HK-2 (cell line): ENCODE measurements around the gene OSBPL8.

Experiments
- DNase-seq: peaks from one replicate; pipeline ENCODE4 v3.0.0-alpha.2; 2018; ENCODE audit not compliant: unreplicated experiment

The OSBPL8 gene

GRCh38 chr12:76559400-76560085, at the start of gene OSBPL8:
OSBPL8 (minus strand) TSS chr12:76559771; CDS start chr12:76487551, 72,220 bp downstream.
- peak; percentile 98 for DNase-seq

GRCh38 chr12:76608070-76608469, 48.5 kb upstream of the OSBPL8 start:
- DNase-seq: no peak

- no peak for DNase-seq
Measured at GRCh38 chr12:76595056-76595455, 35.5 kb upstream of the OSBPL8 start.

- DNase-seq: no peak
Measured at GRCh38 chr12:76591476-76591875, 31.9 kb upstream of the OSBPL8 start.

GRCh38 chr12:76590131-76590530, 30.6 kb upstream of the OSBPL8 start:
- no peak for DNase-seq

GRCh38 chr12:76588881-76589565, 29.5 kb upstream of the OSBPL8 start:
- DNase-seq: no peak

GRCh38 chr12:76587428-76588178, 28.0 kb upstream of the OSBPL8 start:
- no peak for DNase-seq

- no peak for DNase-seq
Measured at GRCh38 chr12:76586764-76587395, 27.3 kb upstream of the OSBPL8 start.

- no peak for DNase-seq
Measured at GRCh38 chr12:76583301-76583700, 23.7 kb upstream of the OSBPL8 start.

- no peak for DNase-seq
Measured at GRCh38 chr12:76573840-76574373, 14.3 kb upstream of the OSBPL8 start.

- no peak for DNase-seq
Measured at GRCh38 chr12:76571256-76571655, 11.7 kb upstream of the OSBPL8 start.

GRCh38 chr12:76569685-76570604, 10.4 kb upstream of the OSBPL8 start:
- DNase-seq: no peak

GRCh38 chr12:76568888-76569551, 9.4 kb upstream of the OSBPL8 start:
- no peak for DNase-seq

- no peak for DNase-seq
Measured at GRCh38 chr12:76568130-76568529, 8.6 kb upstream of the OSBPL8 start.

- no peak for DNase-seq
Measured at GRCh38 chr12:76563061-76563460, 3.5 kb upstream of the OSBPL8 start.

- no peak for DNase-seq
Measured at GRCh38 chr12:76562130-76562529, 2.6 kb upstream of the OSBPL8 start.

GRCh38 chr12:76560086-76560491, 518 bp upstream of the OSBPL8 start:
- DNase-seq: no peak

GRCh38 chr12:76558684-76559399, 729 bp downstream of the OSBPL8 start:
- DNase-seq: peak; percentile 53

GRCh38 chr12:76556368-76556767, 3.2 kb downstream of the OSBPL8 start:
- no peak for DNase-seq

GRCh38 chr12:76555797-76556196, 3.8 kb downstream of the OSBPL8 start:
- DNase-seq: no peak
